GM21381 (cell line): ENCODE results near the gene CXCL8.
"Not testable (repeated sequence)": the region's sequence is repeated elsewhere in the genome, so short reads cannot be mapped to it uniquely, and the experiment has no call there.

Source experiments
- ATAC-seq: cut with Tn5 transposase; IDR thresholded peaks from one replicate; pipeline ENCODE4 v1.9.1; 2021; ENCODE audit warnings: mild to moderate bottlenecking, moderate library complexity; ENCODE audit not compliant: unreplicated experiment

CXCL8 gene

GRCh38 chr4:73742490-73743160 is 2.3 kb downstream of the CXCL8 start:
- ATAC-seq = no peak

DNA sequence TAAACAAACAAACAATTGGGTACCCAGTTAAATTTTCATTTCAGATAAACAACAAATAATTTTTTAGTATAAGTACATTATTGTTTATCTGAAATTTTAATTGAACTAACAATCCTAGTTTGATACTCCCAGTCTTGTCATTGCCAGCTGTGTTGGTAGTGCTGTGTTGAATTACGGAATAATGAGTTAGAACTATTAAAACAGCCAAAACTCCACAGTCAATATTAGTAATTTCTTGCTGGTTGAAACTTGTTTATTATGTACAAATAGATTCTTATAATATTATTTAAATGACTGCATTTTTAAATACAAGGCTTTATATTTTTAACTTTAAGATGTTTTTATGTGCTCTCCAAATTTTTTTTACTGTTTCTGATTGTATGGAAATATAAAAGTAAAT is 2.9 kb downstream of the CXCL8 start:
- no peak for ATAC-seq

- ATAC-seq = no peak
Measured at GRCh38 chr4:73743795-73744194, 3.4 kb downstream of the CXCL8 start.

DNA sequence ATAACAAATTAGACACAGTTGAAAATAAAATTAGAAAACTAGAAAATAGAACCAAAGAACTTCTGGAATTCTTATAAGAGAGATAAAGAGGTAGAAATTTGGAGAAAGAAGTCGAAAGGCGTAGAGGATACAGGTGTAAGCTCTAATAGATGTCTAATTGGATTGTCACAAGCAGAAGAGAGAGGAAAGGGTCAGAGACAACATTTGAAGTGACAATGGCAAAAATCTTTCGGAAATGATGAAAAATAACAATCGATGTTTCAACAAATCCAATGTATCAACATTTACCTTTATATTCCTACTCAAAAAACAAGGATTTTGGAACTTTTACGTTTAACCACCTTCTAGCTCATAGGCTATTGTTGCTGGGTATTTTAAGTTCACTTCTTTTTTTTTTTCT is 3.8 kb downstream of the CXCL8 start:
- ATAC-seq = no peak

DNA sequence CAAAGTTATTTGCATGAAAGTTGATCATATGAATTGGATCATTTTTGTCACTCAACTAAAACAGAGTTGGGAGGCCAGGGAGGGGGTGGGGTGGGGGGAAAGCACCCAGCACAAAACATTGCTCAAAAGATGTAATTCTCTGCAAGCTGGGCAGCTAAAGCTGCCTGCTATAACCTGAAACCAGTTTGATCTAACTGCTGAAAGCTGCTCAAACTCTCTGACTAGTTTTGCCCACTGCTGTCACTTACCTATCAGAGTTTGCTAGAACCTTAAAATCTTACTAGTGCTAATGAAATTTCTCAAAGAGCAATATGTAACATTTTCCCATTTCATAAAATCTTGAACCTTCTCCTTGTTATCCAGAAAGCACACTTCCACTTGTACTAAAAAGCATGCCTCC is 10.4 kb downstream of the CXCL8 start:
- ATAC-seq = no peak

DNA sequence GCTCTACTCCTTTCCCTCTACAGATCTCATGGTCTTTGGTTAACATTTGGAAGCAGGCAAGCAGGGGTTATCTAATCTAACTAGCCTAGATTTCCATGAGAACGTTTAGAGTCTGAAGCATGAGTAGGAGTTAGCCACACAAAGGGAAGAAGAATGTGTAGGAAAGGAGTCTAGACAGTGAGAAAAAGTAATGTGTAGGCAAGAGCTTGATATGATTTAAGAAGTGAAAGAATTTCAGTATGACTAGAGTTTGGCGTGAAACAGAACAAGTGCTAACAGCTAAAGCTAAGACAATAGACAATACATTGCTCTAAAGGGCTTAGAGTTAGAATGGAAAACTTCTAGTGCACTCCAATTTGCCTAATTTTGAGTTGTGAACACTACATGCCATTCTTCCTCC is 10.8 kb downstream of the CXCL8 start:
- no peak for ATAC-seq

GRCh38 chr4:73751830-73752229 is 11.5 kb downstream of the CXCL8 start:
- ATAC-seq = no peak

DNA sequence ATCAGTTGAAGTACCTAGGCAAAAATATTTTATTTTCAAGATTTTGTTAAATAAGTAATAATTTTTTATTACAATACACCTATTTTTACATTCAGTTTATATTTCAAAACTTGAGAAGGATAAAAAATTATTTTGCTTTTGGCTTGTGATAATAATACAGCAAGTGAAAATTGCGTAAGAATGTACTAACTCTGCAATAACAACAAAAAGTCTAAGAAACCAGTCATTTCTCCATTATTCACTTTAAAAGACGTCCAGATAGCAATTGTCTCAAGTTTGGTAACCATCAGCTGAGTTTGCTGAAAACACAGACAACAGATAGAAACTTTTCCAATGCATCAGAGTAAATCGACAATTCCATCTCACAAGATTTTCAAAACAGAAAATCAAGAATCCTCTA is 12.1 kb downstream of the CXCL8 start:
- no peak for ATAC-seq

DNA sequence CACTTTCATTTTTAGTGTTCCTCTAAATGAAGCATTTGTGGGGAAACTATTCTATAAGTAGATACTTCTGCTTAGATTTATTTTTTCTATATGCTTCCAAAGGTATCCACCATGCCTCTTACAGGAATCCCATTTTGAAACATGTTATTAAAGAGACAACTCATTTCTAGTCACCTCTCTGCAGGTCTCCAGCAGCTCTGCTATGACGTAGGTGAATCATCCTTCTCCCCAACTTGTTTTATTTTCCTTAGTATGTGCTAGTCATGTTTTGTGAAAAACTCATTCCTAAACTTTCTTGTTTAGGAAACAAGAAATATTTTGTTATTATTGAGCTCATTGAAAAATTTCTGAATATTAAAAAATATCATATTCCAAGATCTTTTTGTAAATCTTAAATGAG is 12.8 kb downstream of the CXCL8 start:
- ATAC-seq = no peak

GRCh38 chr4:73754934-73755333 is 14.6 kb downstream of the CXCL8 start:
- no peak for ATAC-seq

- ATAC-seq = no peak
Measured at GRCh38 chr4:73759357-73759756, 19.0 kb downstream of the CXCL8 start.

DNA sequence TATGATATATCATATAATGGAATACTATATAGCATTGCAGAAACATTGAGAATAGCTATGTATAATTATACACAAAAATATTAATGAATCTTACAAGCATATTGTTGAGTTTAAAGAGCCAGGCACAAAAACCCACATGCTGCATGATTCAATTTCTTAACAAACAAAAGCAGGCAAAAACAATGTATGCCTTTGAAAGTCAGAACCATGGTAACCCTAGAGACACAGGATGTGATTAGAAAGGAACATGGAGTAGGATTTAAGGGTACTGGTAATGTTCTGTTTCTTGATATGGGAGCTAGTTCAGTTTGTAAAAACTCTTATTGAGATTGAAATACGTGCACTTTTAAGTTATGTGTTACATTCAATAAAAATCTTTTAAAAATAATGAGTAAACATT is 21.5 kb downstream of the CXCL8 start:
- ATAC-seq = no peak

GRCh38 chr4:73762409-73762808 is 22.0 kb downstream of the CXCL8 start:
- ATAC-seq = no peak

- no peak for ATAC-seq
Measured at GRCh38 chr4:73763877-73764276, 23.5 kb downstream of the CXCL8 start.

DNA sequence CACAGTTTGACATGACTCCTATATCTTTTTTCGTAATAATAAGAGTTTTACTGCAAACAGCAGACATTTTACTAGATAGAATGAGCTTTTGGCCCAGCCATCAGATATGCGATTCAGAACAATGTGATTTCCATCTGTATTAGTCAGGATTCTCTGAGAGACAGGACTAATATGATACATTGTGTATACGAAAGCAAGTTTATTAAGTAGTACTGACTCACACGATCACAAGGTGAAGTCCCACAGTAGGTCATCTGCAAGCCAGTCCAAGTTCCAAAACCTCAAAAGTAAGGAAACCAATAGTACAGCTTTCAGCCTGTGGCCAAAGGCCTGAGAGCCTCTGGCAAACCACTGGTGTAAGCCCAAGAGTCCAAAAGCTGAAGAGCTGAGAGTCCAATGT is 24.1 kb downstream of the CXCL8 start:
- ATAC-seq = no peak

DNA sequence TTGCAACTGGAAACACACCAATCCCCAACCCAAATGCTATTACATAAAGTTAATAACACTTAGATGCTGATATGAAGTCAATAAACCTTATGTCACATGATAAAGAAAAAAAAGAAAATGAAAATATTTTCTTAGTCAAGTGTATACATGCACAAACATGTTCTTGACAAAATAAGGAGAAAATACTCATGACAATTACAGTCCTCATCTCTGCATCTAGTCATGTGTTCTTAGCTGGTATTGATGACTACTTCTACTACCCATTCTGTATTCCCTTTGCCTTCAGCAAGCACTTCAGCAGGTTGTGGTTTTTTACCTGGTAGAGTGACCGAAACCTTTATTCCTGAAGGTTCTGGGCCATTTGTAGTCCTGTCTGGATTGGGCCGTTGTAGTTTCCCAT is 24.9 kb downstream of the CXCL8 start:
- no peak for ATAC-seq

DNA sequence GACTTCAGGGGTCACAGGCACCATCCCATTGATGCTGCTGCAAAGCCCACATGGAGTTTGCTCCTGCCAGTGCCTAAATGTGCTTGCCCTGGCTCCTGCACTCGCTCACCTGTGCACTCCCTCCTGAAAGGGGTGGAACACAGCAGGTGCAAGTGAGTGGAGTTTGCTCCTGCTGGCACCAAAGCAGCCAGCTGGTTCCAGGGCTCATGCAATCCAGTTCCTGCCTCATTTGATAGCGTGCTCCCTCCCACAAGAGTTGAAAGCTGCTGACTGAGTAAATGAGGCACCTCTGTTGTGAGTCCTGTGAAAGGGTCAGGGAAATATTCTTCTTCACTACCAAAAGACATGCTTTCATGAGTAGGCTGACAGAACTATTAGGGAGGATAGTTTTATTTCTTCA is 30.5 kb downstream of the CXCL8 start:
- no peak for ATAC-seq

GRCh38 chr4:73772363-73772762 is 32.0 kb downstream of the CXCL8 start:
- no peak for ATAC-seq

- not testable (repeated sequence) for ATAC-seq
Measured at GRCh38 chr4:73774406-73774805, 34.0 kb downstream of the CXCL8 start.

DNA sequence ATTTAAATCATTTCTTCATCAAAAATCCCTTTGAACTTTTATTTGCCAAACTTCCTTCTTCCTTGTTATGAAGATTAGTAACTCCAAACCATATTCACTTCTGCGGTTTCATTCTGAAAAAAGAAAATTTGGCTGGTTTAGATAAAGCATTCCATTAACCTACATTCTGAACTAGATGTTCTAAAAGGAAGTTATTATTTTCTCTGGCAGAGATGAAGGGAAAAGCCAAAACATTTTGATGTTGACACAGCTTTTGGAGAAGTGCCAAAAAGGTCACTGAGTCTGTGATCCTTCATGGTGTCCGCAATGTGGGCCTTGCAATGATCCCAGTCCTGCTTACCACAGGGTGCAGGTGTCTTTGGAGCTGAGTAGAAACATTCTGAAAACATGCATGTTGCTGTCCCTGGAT is 36.0 kb downstream of the CXCL8 start:
- no peak for ATAC-seq

DNA sequence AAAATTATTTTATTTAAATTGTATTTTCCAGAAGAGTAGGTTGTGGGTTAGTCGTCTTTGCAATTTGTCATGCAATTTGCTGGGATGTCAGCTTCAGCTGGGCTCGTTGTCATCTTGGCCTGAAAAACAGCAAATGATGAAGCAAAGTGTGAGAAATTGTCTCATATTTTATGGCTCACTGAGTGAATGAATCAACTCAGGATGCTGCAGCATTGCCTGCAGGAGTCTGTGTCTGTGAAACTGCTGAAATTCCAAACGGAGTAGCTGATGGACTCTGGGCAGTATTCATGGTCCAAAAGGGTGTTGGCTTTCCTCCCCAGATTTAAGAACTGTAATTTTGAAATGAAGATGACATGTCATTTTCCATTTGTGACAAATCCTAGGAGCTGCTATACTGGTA is 37.2 kb downstream of the CXCL8 start:
- ATAC-seq = no peak

DNA sequence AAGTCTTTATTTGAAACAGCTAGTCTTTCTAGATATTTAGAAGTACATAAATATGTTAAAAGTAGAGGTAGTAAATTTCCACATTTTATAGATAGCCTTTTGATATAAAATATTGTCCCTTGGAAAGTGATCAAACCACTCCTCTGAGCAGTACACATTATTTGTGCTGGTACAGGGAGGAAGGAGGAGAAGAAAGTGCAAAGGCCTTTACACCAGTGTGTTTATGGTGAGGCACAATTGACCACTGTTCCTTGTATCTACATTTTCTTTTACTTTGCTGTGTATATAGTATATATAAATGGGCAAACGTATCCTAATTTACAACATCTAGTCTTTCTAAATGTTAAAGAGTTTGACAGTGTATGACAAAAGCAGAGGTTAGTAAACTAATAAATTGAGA is 39.9 kb downstream of the CXCL8 start:
- no peak for ATAC-seq

GRCh38 chr4:73780834-73781233 is 40.5 kb downstream of the CXCL8 start:
- no peak for ATAC-seq
